Motor neuron (in vitro differentiated cells): ENCODE measurements around the gene RNLS. TPM values are rescaled to one million over a fixed set of nuclear protein-coding genes. Genes with fewer than 3 reads are reported as not detected.

Source experiments
- ATAC-seq, 8 experiments: fragments of 200-7000 bp; cut with Tn5 transposase; replicated peaks in 6 of 8; 2 replicates each; pipeline ENCODE4 v1.8.0; 2021; ENCODE audit warnings: mild to moderate bottlenecking in 8 of 8, moderate library complexity in 8 of 8
- H3K27ac ChIP-seq, 2 donors: fragments of 250-450 bp; sonication (Bioruptor Pico); 2 replicates each; pipeline ENCODE4 v1.9.0; 2021; ENCODE audit warnings: antibody characterized with exemption in 2 of 2, mild to moderate bottlenecking in 2 of 2, moderate library complexity in 1 of 2
- H3K4me1 ChIP-seq, 2 donors: fragments of 250-450 bp; sonication (Bioruptor Pico); replicated peaks in 1 of 2; 2 replicates each; pipeline ENCODE4 v1.6.1; 2021; ENCODE audit warnings: antibody characterized with exemption in 2 of 2, mild to moderate bottlenecking in 2 of 2, moderate library complexity in 1 of 2
- H3K4me3 ChIP-seq, 5 donors: fragments of 250-450 bp; sonication (Bioruptor Pico); 2 replicates each; pipeline ENCODE4 v1.9.0; 2021; ENCODE audit warnings: antibody characterized with exemption in 5 of 5, mild to moderate bottlenecking in 5 of 5, moderate library complexity in 4 of 5
- WGBS, 10 experiments: fragments of 450-650 bp; shearing (Covaris generic); methylation state at CpG; one replicate each; pipeline ENCODE4 v1.0.0; 2022; 5-methylcytosine and 5-hydroxymethylcytosine counted together
- in situ Hi-C, 9 experiments: fragments of 400-800 bp; cut with MboI; loops; one replicate each; pipeline ENCODE4 v1.15.0; 2021; ENCODE audit warnings: low sequenced_read_pairs in 9 of 9, low pct_unique_long_range_greater_than_20kb in 2 of 9; ENCODE audit not compliant: unreplicated experiment in 9 of 9
- total RNA-seq, 8 experiments: library from RNA; unstranded; fragments of 300-600 nt; gene quantifications; 2 replicates each; pipeline versions ENCODE4 v1.2.3 to v1.2.4, GENCODE V29; 2022

RNLS gene
- total RNA-seq, 8 experiments from 2014 or later: 0.95 to 13.2 (median 2.3) TPM; not detected in 1

DNA sequence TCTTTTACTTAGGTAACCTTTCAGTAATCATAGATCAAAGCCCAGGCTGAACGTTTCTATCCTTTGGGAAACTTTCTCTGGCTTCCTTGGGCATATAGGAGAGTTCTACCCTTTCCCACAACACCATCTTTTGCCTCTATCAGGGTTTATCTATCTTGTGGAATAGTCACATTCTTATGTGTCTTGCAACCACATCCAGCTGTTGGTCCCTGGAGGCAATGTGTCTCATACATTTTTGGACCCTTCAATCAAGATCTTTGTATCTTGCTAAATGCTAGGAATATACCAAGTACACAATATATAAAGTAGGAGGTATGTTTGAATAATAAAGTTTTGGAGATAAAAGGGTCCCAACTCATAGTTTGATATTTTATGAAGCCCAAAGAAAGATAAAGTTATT is 121.7 kb downstream of the RNLS start:
- in situ Hi-C loops: no loop called here
- no peak for ATAC-seq
- WGBS, 10 experiments: 50 to 85% (median 67%) methylated on average over 1 of the region's 1 CpG; no CpG with 5 or more reads in 5 of the 10 experiments
- H3K4me1 ChIP-seq: no peaks in the 10 kb centered on the region
- no peak overlapping the region for H3K4me3 ChIP-seq
- no peak overlapping the region for H3K27ac ChIP-seq

DNA sequence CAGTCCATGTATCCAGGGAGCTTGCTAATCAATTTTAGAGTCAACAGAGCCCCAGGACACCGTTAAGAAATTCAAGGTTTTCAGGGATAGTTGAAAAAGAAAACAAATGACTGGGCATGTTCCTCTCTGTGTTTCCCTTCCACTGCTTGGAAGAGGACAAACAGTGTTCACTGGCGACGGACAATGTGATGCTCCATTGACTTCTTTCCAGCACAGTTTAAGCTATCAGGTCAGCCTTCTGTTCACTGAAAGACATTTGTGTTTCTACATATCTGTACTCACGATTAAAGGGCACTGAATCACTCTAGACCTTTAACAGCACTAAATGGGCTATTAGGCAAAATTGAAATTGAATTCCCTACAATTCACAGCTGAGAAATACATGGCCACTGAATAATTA is 123.6 kb downstream of the RNLS start:
- Histone ChIP-seq H3K4me3 (no peak overlapping the region), H3K27ac (no peak overlapping the region), H3K4me1 (no peaks in the 10 kb centered on the region)
- in situ Hi-C loops: no loop called here
- peak in 4 of 8 experiments; percentile 35 to 95 (median 60) for ATAC-seq
- WGBS, 10 experiments: 0 to 73% (median 34%) methylated on average over 1 to 4 of the region's 4 CpGs

DNA sequence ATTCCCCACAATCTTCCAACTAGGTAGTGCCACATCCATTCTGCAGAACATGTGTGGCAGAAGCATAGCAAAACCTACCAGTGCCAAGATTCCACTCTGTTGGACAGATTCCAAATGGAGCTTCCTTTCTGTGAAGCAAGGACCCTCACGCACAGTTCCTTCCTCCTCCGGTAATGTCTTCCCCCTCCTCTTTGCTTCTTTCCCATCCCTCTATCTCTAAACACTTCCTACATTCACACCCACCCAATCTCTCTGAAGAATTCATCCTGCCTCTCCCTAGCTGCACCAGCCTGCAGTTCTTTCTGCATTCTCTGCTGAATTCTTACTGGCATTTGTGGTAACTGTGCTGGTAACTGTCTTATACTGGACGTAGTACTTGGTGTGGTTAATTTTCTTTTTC is 124.9 kb downstream of the RNLS start:
- no peak overlapping the region for H3K4me3 ChIP-seq
- no peak overlapping the region for H3K27ac ChIP-seq
- H3K4me1 ChIP-seq: no peaks in the 10 kb centered on the region
- no peak for ATAC-seq
- 33 to 100% (median 93%) methylated on average over 1 to 3 of the region's 3 CpGs; no CpG with 5 or more reads in 2 of the 10 experiments for WGBS, 10 experiments
- in situ Hi-C loops: no loop called here

DNA sequence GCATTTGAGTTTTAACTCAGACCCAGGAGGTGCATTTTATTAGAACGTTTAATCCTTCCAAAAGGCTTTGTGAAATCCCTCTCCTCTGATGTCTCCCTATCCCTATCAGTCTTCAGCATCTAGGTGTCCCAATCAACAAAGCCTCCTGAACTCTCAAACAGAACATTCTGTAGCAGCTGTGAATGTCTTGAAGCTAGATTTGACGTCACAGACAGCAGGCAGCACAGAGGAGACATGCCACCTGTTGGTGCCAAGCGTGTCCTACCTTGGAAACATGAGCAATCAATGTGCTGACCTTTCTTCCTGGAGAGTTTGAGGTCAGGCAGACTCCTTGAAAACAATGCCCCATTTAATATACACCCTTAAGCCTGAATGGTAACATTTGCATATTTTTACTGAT is 125.5 kb downstream of the RNLS start:
- Histone ChIP-seq H3K4me1 (no peaks in the 10 kb centered on the region), H3K27ac (no peak overlapping the region), H3K4me3 (no peak overlapping the region)
- in situ Hi-C loops: no loop called here
- no peak for ATAC-seq
- WGBS, 10 experiments: 20 to 84% (median 74%) methylated on average over 1 to 3 of the region's 3 CpGs; no CpG with 5 or more reads in 2 of the 10 experiments

DNA sequence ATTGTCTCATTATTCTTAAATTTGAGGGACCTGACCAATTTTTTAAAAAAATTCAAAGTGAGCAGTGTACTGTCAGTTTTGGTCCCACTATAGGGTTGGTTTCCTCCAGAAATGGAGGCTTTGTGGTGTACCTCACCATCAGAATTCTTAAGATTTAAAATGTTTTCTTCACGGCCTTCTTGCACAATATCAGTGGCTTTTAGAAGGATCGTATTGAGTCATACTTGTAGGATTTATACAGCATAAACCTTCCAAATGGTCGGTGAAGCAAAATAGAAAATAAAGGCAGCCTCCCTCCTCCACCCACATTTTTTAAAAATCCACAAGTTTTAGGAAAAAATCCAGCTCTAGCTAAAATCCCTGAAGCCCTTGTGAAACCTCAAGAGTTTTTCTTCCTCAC is 126.4 kb downstream of the RNLS start:
- in situ Hi-C loops: no loop called here
- ATAC-seq: peak in 1 of 8 experiments; percentile 25
- no peak overlapping the region for H3K27ac ChIP-seq
- H3K4me3 ChIP-seq: no peak overlapping the region
- WGBS, 10 experiments: 11 to 92% (median 83%) methylated on average over 1 to 3 of the region's 3 CpGs; no CpG with 5 or more reads in 3 of the 10 experiments
- no peaks in the 10 kb centered on the region for H3K4me1 ChIP-seq

DNA sequence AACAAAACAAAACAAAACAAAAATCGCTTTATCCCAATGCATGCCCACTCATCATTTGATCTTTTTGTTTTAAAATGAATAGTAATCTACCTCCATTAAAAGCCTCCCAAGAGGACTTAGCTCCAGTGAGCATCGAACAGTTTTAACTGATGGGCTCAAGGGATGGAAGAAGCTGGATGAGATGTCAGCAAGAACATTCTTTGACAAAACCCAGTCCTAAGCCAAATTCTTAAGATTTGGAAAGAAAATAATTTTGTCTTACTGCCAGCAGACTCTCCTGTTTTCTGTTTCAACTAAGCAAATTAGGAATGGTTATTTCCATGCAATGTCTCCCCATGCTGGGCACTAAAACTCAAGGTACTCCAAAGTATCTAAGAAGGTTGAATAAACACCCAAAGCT is 127.3 kb downstream of the RNLS start:
- no peak for ATAC-seq
- Histone ChIP-seq H3K4me3 (no peak overlapping the region), H3K27ac (no peak overlapping the region), H3K4me1 (no peaks in the 10 kb centered on the region)
- WGBS, 10 experiments: 0 to 100% (median 94%) methylated on average over 1 to 2 of the region's 2 CpGs; no CpG with 5 or more reads in 1 of the 10 experiments
- in situ Hi-C loops: no loop called here

DNA sequence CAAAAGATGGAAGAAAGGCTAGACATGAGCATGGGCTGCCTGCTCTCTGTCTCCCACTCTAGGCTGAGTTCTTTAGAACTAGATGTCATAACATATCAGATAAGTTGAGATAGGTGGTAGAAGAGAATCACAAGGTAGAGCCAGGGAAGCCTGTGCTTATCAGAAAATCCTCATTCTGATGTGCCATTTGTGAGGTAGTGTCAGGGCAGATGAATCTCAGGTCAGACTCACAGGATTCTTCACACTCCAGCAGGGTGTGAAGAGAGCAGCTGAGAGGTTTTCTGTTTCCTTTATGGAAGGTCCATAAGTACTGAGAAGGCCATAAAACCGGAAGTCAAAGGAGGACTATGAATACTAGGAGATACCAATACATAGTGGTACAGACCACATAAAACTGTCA is 132.9 kb downstream of the RNLS start:
- in situ Hi-C loops: no loop called here
- H3K27ac ChIP-seq: no peak overlapping the region

DNA sequence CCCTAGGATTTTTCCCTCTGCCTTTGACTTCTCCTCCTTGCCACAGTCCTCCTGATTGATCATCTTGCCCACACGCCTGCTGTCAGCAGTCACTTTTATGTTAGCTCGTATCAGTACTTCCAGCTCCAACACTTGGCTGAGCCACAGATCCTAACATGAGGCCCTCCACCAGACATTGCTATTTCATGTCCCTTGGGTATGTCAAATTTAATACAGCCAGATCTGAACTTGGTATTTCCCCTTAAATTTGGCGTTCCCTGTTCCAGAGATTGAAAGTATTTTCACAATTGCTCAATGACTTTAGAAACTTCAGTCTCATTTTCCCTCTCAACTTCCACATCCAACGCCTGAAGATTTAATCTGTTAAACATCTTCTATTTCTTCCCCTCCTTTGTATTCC is 140.4 kb downstream of the RNLS start:
- Histone ChIP-seq H3K4me1 (no peaks in the 10 kb centered on the region), H3K27ac (no peak overlapping the region), H3K4me3 (no peak overlapping the region)
- WGBS, 10 experiments: 37 to 83% (median 52%) methylated on average over 2 to 4 of the region's 4 CpGs
- ATAC-seq: no peak
- in situ Hi-C loops: no loop called here

More for the DNA sequence above, 132.9 kb downstream of the RNLS start:
- no peak overlapping the region for H3K4me3 ChIP-seq
- H3K4me1 ChIP-seq: no peaks in the 10 kb centered on the region
- WGBS, 10 experiments: 60 to 100% (median 86%) methylated on average over 1 of the region's 1 CpG; no CpG with 5 or more reads in 1 of the 10 experiments
- no peak for ATAC-seq

DNA sequence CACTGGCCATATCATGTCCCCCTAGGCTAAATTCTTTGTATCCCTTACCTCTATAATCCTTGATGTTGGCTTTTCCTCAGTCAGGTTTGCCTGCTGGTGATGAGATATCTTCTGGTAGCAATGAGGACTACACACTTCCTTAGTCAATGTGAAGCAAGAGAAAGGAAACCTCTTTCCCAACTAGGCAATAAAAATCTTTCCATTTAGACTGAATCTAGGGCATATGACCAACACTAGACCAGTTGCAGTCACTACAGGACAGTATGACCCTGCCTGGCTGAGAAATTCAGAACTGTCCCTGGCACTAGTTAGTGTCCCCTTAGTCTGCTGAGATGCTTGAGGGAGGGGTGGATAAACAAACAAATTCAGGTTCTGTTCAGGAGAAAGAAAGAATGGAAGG is 142.6 kb downstream of the RNLS start:
- in situ Hi-C loops: no loop called here
- no peak overlapping the region for H3K27ac ChIP-seq
- ATAC-seq: no peak
- no peak overlapping the region for H3K4me3 ChIP-seq
- H3K4me1 ChIP-seq: no peaks in the 10 kb centered on the region

DNA sequence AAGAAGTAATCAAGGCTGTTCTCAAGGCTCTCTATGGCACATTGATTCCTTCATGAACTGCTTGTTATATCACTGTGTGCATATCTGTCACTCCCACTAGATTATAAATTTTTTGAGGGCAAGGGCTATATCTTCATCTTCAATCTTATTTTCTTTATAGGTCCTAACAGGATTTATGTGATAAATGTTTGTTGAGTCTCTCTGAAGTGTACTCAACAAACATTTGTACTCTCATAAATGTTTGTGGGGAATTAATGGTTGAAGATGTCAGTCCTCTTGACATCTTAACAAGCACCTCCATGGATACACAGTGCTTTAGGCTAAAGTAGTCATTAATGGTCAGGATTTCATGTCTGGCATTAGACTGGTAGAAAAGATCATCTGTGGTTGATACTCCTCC is 143.2 kb downstream of the RNLS start:
- no peak for ATAC-seq
- no peak overlapping the region for H3K27ac ChIP-seq
- in situ Hi-C loops: no loop called here
- H3K4me1 ChIP-seq: no peaks in the 10 kb centered on the region
- H3K4me3 ChIP-seq: no peak overlapping the region

DNA sequence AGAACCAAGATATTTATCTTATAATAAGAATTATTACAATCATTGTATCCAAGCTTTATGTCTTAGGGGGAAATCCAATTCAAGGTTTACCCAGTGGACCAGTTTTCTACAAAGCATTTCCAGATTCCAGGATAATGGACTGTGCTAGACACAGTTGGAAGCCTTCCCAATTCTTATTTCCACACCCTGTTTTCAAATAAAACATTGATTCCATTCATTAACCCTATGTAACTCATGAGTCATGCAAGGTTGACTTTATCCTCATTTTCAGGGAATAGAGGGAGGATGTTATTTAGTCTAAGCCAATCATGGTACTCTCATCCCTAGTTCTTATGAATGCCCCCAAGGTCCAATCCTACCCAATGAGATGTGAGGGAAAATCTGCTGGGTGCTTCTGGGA is 145.7 kb downstream of the RNLS start:
- peak in 3 of 8 experiments; percentile 42 to 76 (median 46) for ATAC-seq
- Histone ChIP-seq H3K4me3 (no peak overlapping the region), H3K4me1 (no peaks in the 10 kb centered on the region), H3K27ac (no peak overlapping the region)
- in situ Hi-C loops: no loop called here

DNA sequence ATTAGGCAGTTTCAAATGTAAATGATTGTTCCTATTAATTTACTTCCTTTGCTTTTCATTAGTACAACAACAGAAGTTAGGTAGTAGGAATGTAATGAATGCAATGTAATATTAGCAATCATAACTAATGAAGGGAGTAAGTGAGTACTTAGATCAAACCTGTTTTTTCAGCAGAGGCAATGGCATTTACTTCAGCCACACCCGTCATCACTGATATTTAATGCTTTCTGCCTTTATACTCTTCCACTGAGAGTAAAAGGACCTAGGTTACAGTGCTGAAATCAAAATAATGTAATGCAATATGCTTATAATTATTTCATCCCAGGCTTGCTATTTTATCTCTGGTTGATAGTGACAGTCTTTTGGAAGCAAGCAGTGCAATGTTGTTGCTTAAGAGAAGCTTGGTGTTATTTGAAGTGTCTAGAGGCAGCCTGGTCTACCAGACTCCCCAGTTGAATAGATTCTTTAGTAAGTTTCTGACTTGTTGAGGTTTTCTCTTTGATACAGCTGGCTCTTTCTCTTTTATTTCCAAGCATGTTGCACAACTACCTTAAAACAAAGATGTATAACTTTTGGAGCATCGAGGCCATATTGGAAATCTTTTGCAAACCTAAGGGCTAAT is 149.4 kb downstream of the RNLS start:
- in situ Hi-C loops: no loop called here
- no peaks in the 10 kb centered on the region for H3K4me1 ChIP-seq
- ATAC-seq: no peak
- no peak overlapping the region for H3K27ac ChIP-seq
- WGBS, 10 experiments: 43 to 100% (median 83%) methylated on average over 1 to 2 of the region's 2 CpGs; no CpG with 5 or more reads in 1 of the 10 experiments
- H3K4me3 ChIP-seq: no peak overlapping the region

DNA sequence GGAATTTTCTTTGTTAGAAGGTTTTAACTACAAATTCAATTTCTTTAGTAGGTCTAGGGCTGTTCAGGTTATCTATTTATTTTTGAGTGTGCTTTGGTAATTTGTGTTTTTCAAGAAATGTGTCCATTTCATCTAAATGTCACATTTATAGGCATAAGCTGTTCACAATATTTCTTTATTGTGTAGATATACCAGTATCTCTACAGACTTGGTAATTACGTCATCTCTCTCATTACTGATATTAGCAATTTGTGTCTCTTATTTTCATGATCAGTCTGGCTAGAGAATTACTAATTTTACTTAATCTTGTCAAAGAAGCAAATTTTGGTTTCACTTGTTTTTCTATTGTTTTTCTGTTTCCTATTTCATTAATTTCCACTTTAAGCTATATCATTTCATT is 152.0 kb downstream of the RNLS start:
- 87 to 100% (median 100%) methylated on average over 1 of the region's 1 CpG for WGBS, 10 experiments
- Histone ChIP-seq H3K4me1 (no peaks in the 10 kb centered on the region), H3K4me3 (no peak overlapping the region), H3K27ac (no peak overlapping the region)
- in situ Hi-C loops: no loop called here
- ATAC-seq: no peak

DNA sequence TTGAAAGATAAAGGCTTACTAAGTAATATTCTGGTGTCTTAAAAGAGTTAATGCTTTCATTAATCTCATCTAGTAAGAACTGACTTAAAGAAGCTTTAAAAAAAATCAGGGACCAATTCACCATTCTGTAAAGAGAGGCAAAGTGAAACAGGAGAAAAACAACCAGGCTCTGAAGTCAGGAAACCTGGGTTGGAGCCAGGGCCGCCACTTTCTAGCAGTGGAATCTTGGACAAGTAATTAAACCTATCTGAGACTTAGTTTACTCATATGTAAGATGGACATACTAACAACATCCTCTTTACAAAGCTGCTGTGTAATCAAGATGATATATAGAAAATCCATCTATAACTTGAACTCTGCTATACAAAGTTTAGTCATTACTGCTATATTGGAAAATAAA is 154.1 kb downstream of the RNLS start:
- WGBS, 10 experiments: 40 to 100% (median 85%) methylated on average over 1 of the region's 1 CpG; no CpG with 5 or more reads in 2 of the 10 experiments
- Histone ChIP-seq H3K27ac (no peak overlapping the region), H3K4me3 (no peak overlapping the region), H3K4me1 (no peaks in the 10 kb centered on the region)
- in situ Hi-C loops: no loop called here
- no peak for ATAC-seq
